GM23338 (cell line): ENCODE data around the gene AVPR1B. TPM values are rescaled to one million over a fixed set of nuclear protein-coding genes. Genes with fewer than 3 reads are reported as not detected.

Experiments
- ATAC-seq: fragments of 200-7000 bp; cut with Tn5 transposase; 3 replicates; pipeline ENCODE4 v1.9.1; 2020
- DNase-seq: peaks from one replicate; pipeline ENCODE4 v3.0.0-alpha.2; 2015; ENCODE audit warnings: low spot score
- H2AFZ ChIP-seq: fragments of 200-600 bp; sonication (generic); 2 replicates; pipeline ENCODE4 v1.8.0; 2016; ENCODE audit warnings: antibody characterized with exemption, mild to moderate bottlenecking, moderate library complexity
- H3F3A ChIP-seq: fragments of 200-600 bp; sonication (generic); replicated peaks from 2 replicates; pipeline ENCODE4 v1.8.0; 2017; ENCODE audit warnings: antibody characterized with exemption, mixed run types, low read depth
- H3K27ac ChIP-seq: fragments of 200-600 bp; sonication (generic); 2 replicates; pipeline ENCODE4 v1.6.1; 2016; ENCODE audit warnings: low read depth
- H3K27me3 ChIP-seq: fragments of 200-600 bp; sonication (generic); 2 replicates; pipeline ENCODE4 v1.8.0; 2016; ENCODE audit warnings: mild to moderate bottlenecking, mixed run types, moderate library complexity; ENCODE audit not compliant: insufficient read depth
- H3K36me3 ChIP-seq: fragments of 200-600 bp; sonication (generic); 2 replicates; pipeline ENCODE4 v1.8.0; 2016; ENCODE audit warnings: mild to moderate bottlenecking; ENCODE audit not compliant: insufficient read depth
- H3K4me1 ChIP-seq: fragments of 200-600 bp; sonication (generic); 2 replicates; pipeline ENCODE4 v1.8.0; 2016; ENCODE audit warnings: mild to moderate bottlenecking, moderate library complexity; ENCODE audit not compliant: insufficient read depth
- H3K4me2 ChIP-seq: fragments of 200-600 bp; sonication (generic); 2 replicates; pipeline ENCODE4 v1.7.1; 2017; ENCODE audit warnings: mixed run types
- H3K4me3 ChIP-seq: fragments of 200-600 bp; sonication (generic); 2 replicates; pipeline ENCODE4 v1.6.1; 2016; ENCODE audit warnings: mixed run types
- H3K79me2 ChIP-seq: fragments of 200-600 bp; sonication (generic); replicated peaks from 2 replicates; pipeline ENCODE4 v1.8.0; 2017; ENCODE audit warnings: mild to moderate bottlenecking; ENCODE audit not compliant: insufficient read depth
- H3K9me2 ChIP-seq: fragments of 200-600 bp; sonication (generic); 2 replicates; pipeline ENCODE4 v1.8.0; 2017; ENCODE audit not compliant: insufficient read depth
- H4K20me1 ChIP-seq: fragments of 200-600 bp; sonication (generic); replicated peaks from 2 replicates; pipeline ENCODE4 v1.8.0; 2017; ENCODE audit warnings: mild to moderate bottlenecking; ENCODE audit not compliant: insufficient read depth
- H3K27ac Mint-ChIP-seq: 2 replicates; pipeline ENCODE4 v1.8.0; 2020; ENCODE audit warnings: inconsistent platforms, mild to moderate bottlenecking, moderate library complexity, mixed read lengths
- H3K27me3 Mint-ChIP-seq: 3 replicates; pipeline ENCODE4 v1.8.0; 2022; ENCODE audit warnings: low read depth, mild to moderate bottlenecking, moderate library complexity, mixed read lengths, inconsistent platforms; ENCODE audit not compliant: insufficient read depth, poor library complexity
- H3K36me3 Mint-ChIP-seq: 3 replicates; pipeline ENCODE4 v1.8.0; 2021; ENCODE audit warnings: low read depth, mild to moderate bottlenecking, inconsistent platforms, moderate library complexity, mixed read lengths
- H3K4me1 Mint-ChIP-seq: 3 replicates; pipeline ENCODE4 v1.8.0; 2020; ENCODE audit warnings: mild to moderate bottlenecking, inconsistent platforms, mixed read lengths
- H3K4me3 Mint-ChIP-seq: 3 replicates; pipeline ENCODE4 v1.8.0; 2021; ENCODE audit warnings: moderate library complexity, mild to moderate bottlenecking, inconsistent platforms, mixed read lengths
- H3K9me3 Mint-ChIP-seq: 3 replicates; pipeline ENCODE4 v1.8.0; 2020; ENCODE audit warnings: moderate library complexity, mild to moderate bottlenecking, inconsistent platforms, mixed read lengths
- EZH2phosphoT487 ChIP-seq: fragments of 200-600 bp; sonication (generic); IDR thresholded peaks from one replicate; pipeline ENCODE4 v1.8.1; 2018; ENCODE audit warnings: antibody characterized with exemption; ENCODE audit not compliant: unreplicated experiment
- JUNB ChIP-seq: IDR thresholded peaks from one replicate; pipeline ENCODE4 v1.6.1; 2016; ENCODE audit warnings: antibody characterized with exemption; ENCODE audit not compliant: unreplicated experiment
- STAT1 ChIP-seq: IDR thresholded peaks from one replicate; pipeline ENCODE4 v1.6.1; 2016; ENCODE audit warnings: antibody characterized with exemption; ENCODE audit not compliant: unreplicated experiment
- polyA plus RNA-seq: library from polyadenylated mRNA; unstranded; fragments of >200 nt; fragmentation: Nextera tagmentation; extraction: Ambion mirVana; gene quantifications from 2 replicates; pipeline ENCODE4 v1.2.1, GENCODE V29; 2016
- total RNA-seq: library from RNA; depleted of rRNA; stranded (reverse); fragments of >200 nt; shearing (Covaris generic); gene quantifications from 2 replicates; pipeline ENCODE4 v1.2.3, GENCODE V29; 2014
- TF ChIP-seq, protein P1 (sequence below): fragments of 250-450 bp; sonication (Bioruptor Pico); IDR thresholded peaks from 2 replicates; pipeline ENCODE4 v1.5.0; 2020; ENCODE audit warnings: mild to moderate bottlenecking, moderate library complexity
- TF ChIP-seq, protein P2 (sequence below): IDR thresholded peaks from 2 replicates; pipeline ENCODE4 v1.6.1; 2016; ENCODE audit warnings: antibody characterized with exemption

AVPR1B gene
- total and polyA plus RNA-seq, 2 experiments from 2014 or later: 0.24 to 0.52 TPM

DNA sequence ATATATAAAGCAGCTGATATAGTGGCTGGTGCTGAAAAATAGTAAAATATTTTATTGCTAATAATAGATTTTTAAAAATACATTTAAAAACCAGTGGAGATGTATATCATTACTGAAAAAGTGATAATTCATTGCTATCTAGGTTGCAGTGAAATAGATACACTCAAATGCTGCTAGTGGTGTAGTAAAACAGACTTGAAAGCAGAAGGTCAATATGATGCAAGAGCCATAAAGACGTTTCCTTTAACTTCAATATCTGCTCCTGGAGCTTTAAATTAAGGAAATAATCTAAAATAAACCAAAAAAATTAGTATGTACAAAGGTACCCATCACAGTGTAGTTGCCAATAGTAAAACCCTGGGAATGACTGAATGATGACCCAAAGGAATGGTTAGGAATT is 38.1 kb downstream of the AVPR1B start:
- Histone ChIP-seq H3K9me2 (no peaks in the 10 kb centered on the region), H3K4me3 (no peak overlapping the region), H2AFZ (no peak overlapping the region), H3K27me3 (no peaks in the 10 kb centered on the region), H3F3A (no peaks in the 10 kb centered on the region), H3K4me2 (no peak overlapping the region), H4K20me1 (no peaks in the 10 kb centered on the region), H3K36me3 (no peaks in the 10 kb centered on the region), H3K27ac (no peak overlapping the region), H3K79me2 (no peaks in the 10 kb centered on the region), H3K4me1 (peaks cover 24% of the 10 kb centered on the region)
- Mint-ChIP-seq H3K4me1 (peaks cover 28% of the 10 kb centered on the region), H3K36me3 (no peaks in the 10 kb centered on the region), H3K27ac (no peak overlapping the region), H3K9me3 (no peaks in the 10 kb centered on the region), H3K27me3 (no peaks in the 10 kb centered on the region), H3K4me3 (no peak overlapping the region)
- TF ChIP-seq EZH2phosphoT487 (no peak), STAT1 (no peak)
- TF ChIP-seq, protein P1, sequence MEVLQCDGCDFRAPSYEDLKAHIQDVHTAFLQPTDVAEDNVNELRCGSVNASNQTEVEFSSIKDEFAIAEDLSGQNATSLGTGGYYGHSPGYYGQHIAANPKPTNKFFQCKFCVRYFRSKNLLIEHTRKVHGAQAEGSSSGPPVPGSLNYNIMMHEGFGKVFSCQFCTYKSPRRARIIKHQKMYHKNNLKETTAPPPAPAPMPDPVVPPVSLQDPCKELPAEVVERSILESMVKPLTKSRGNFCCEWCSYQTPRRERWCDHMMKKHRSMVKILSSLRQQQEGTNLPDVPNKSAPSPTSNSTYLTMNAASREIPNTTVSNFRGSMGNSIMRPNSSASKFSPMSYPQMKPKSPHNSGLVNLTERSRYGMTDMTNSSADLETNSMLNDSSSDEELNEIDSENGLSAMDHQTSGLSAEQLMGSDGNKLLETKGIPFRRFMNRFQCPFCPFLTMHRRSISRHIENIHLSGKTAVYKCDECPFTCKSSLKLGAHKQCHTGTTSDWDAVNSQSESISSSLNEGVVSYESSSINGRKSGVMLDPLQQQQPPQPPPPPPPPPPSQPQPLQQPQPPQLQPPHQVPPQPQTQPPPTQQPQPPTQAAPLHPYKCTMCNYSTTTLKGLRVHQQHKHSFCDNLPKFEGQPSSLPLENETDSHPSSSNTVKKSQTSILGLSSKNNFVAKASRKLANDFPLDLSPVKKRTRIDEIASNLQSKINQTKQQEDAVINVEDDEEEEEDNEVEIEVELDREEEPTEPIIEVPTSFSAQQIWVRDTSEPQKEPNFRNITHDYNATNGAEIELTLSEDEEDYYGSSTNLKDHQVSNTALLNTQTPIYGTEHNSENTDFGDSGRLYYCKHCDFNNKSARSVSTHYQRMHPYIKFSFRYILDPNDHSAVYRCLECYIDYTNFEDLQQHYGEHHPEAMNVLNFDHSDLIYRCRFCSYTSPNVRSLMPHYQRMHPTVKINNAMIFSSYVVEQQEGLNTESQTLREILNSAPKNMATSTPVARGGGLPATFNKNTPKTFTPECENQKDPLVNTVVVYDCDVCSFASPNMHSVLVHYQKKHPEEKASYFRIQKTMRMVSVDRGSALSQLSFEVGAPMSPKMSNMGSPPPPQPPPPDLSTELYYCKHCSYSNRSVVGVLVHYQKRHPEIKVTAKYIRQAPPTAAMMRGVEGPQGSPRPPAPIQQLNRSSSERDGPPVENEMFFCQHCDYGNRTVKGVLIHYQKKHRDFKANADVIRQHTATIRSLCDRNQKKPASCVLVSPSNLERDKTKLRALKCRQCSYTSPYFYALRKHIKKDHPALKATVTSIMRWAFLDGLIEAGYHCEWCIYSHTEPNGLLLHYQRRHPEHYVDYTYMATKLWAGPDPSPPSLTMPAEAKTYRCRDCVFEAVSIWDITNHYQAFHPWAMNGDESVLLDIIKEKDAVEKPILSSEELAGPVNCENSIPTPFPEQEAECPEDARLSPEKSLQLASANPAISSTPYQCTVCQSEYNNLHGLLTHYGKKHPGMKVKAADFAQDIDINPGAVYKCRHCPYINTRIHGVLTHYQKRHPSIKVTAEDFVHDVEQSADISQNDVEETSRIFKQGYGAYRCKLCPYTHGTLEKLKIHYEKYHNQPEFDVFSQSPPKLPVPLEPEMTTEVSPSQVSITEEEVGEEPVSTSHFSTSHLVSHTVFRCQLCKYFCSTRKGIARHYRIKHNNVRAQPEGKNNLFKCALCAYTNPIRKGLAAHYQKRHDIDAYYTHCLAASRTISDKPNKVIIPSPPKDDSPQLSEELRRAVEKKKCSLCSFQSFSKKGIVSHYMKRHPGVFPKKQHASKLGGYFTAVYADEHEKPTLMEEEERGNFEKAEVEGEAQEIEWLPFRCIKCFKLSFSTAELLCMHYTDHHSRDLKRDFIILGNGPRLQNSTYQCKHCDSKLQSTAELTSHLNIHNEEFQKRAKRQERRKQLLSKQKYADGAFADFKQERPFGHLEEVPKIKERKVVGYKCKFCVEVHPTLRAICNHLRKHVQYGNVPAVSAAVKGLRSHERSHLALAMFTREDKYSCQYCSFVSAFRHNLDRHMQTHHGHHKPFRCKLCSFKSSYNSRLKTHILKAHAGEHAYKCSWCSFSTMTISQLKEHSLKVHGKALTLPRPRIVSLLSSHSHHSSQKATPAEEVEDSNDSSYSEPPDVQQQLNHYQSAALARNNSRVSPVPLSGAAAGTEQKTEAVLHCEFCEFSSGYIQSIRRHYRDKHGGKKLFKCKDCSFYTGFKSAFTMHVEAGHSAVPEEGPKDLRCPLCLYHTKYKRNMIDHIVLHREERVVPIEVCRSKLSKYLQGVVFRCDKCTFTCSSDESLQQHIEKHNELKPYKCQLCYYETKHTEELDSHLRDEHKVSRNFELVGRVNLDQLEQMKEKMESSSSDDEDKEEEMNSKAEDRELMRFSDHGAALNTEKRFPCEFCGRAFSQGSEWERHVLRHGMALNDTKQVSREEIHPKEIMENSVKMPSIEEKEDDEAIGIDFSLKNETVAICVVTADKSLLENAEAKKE (CRISPR knock-in tag): no peak
- ATAC-seq (no peak), DNase-seq (no peak)

DNA sequence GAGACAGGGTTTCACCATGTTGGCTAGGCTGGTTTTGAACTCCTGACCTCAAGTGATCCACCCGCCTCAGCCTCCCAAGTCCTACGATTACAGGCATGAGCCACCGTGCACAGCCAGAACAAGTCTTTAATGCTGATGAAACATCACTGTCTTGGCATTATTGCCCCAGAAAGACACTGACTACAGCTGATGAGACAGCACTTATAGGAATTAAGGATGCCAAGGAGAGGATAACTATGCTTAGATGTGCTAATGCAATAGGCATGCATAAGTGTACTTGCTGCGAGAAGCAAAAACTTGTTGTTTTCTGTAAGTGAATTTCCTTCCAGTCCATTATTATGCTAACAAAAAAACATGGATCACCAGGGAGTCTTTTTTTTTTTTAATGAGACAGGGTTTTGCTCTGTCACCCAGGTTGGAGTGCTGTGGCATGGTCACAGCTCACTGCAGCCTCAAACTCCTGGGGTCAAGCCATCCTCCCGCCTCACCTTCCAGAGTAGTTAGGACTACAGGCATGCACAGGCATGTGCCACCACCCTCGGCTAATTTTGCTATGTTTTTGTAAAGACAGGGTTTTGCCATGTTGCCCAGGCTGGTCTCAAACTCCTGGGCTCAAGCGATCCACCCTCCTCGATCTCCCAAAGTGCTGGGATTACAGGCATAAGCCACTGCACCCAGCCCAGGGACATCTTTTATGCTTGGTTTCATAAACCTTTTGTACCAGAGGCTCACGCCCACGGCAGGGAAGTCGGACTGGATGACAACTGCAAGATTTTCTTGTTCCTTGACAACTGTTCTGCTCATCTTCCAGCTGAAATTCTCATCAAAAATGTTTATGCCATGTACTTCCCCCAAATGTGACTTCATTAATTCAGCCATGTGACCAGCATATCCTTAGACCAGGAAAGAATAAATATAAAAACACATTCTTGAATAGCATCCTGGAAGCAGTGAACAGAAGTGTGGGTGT is 41.1 kb downstream of the AVPR1B start:
- H3K36me3 ChIP-seq: no peaks in the 10 kb centered on the region
- H3K27ac Mint-ChIP-seq: peak overlapping the region; percentile 91
- ATAC-seq (peak; percentile 76), DNase-seq (peak; percentile 16)
- no peaks in the 10 kb centered on the region for H3K9me3 Mint-ChIP-seq
- H3K27ac ChIP-seq: 0 out of 2 replicates have a peak overlapping the region, but pooled peaks have one; percentile 59
- H3K4me3 ChIP-seq: no peak overlapping the region
- no peaks in the 10 kb centered on the region for H3K9me2 ChIP-seq
- H3K4me3 Mint-ChIP-seq: no peak overlapping the region
- peaks cover 28% of the 10 kb centered on the region for H3K4me1 Mint-ChIP-seq
- no peaks in the 10 kb centered on the region for H4K20me1 ChIP-seq
- H3K27me3 Mint-ChIP-seq: peaks cover 4% of the 10 kb centered on the region
- peak overlapping the region; percentile 33; the same call in 1 of the 2 replicates for H3K4me2 ChIP-seq
- H3K27me3 ChIP-seq: no peaks in the 10 kb centered on the region
- peaks cover 24% of the 10 kb centered on the region for H3K4me1 ChIP-seq
- H3K36me3 Mint-ChIP-seq: no peaks in the 10 kb centered on the region
- H2AFZ ChIP-seq: peak overlapping the region; percentile 78
- no peaks in the 10 kb centered on the region for H3F3A ChIP-seq
- H3K79me2 ChIP-seq: no peaks in the 10 kb centered on the region
- no peak for TF ChIP-seq JUNB
- TF ChIP-seq, protein P2, sequence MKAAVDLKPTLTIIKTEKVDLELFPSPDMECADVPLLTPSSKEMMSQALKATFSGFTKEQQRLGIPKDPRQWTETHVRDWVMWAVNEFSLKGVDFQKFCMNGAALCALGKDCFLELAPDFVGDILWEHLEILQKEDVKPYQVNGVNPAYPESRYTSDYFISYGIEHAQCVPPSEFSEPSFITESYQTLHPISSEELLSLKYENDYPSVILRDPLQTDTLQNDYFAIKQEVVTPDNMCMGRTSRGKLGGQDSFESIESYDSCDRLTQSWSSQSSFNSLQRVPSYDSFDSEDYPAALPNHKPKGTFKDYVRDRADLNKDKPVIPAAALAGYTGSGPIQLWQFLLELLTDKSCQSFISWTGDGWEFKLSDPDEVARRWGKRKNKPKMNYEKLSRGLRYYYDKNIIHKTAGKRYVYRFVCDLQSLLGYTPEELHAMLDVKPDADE: no peak
- no peak for TF ChIP-seq STAT1
